Vagina (tissue), 2 donors: ENCODE measurements around the gene ZDHHC17.

Experiments
- CTCF ChIP-seq, 3 experiments: fragments of 450-650 bp in 2 of 3; fragments of 200-600 bp in 1 of 3; sonication (generic) in 1 of 3; IDR thresholded peaks; one replicate each; pipeline ENCODE4 v1.5.1; 2017 to 2019; ENCODE audit warnings: antibody characterized with exemption in 3 of 3, mild to moderate bottlenecking in 2 of 3, moderate library complexity in 2 of 3
- POLR2A ChIP-seq, 2 donors: fragments of 450-650 bp; IDR thresholded peaks; one replicate each; pipeline ENCODE4 v1.6.1; 2017; ENCODE audit warnings: antibody characterized with exemption in 2 of 2, mild to moderate bottlenecking in 2 of 2, moderate library complexity in 2 of 2
- POLR2AphosphoS5 ChIP-seq, 2 donors: sonication (generic); formaldehyde crosslinking; IDR thresholded peaks; one replicate each; pipeline ENCODE4 v1.9.0; 2017; ENCODE audit warnings: antibody characterized with exemption in 2 of 2, mild to moderate bottlenecking in 2 of 2, low read depth in 1 of 2; ENCODE audit not compliant: insufficient read depth in 1 of 2

- peak in 1 of 3 experiments; percentile 24 for TF ChIP-seq CTCF (IDR thresholded peaks at IDR 0.05)
- TF ChIP-seq POLR2AphosphoS5 (IDR thresholded peaks at IDR 0.05; ENCODE audit: insufficient read depth in 1 of 2, low read depth in 1 of 2): no peak
- no peak for TF ChIP-seq POLR2A (IDR thresholded peaks at IDR 0.05)
Observed at GRCh38 chr12:76879710-76880518, 116.0 kb downstream of the ZDHHC17 start.
